HG03108 (cell line): Measurements from ENCODE around the gene SRP9.
"Not testable (repeated sequence)": the region's sequence is repeated elsewhere in the genome, so short reads cannot be mapped to it uniquely, and the experiment has no call there.

Experiments
- ATAC-seq: cut with Tn5 transposase; IDR thresholded peaks from one replicate; pipeline ENCODE4 v1.9.1; 2021; ENCODE audit warnings: moderate library complexity; ENCODE audit not compliant: unreplicated experiment

The SRP9 gene

GRCh38 chr1:225755671-225756319 is 21.8 kb upstream of the SRP9 start:
- no peak for ATAC-seq

GRCh38 chr1:225757927-225758656 is 19.5 kb upstream of the SRP9 start:
- no peak for ATAC-seq

GRCh38 chr1:225759972-225760371 is 17.7 kb upstream of the SRP9 start:
- not testable (repeated sequence) for ATAC-seq

- ATAC-seq: no peak
Observed at GRCh38 chr1:225760531-225760930, 17.1 kb upstream of the SRP9 start.

GRCh38 chr1:225761395-225761794 is 16.2 kb upstream of the SRP9 start:
- not testable (repeated sequence) for ATAC-seq

GRCh38 chr1:225762002-225762441 is 15.6 kb upstream of the SRP9 start:
- ATAC-seq: no peak

- ATAC-seq: no peak
Observed at GRCh38 chr1:225762444-225762843, 15.2 kb upstream of the SRP9 start.

GRCh38 chr1:225763716-225764548 is 13.7 kb upstream of the SRP9 start:
- ATAC-seq: no peak

- no peak for ATAC-seq
Observed at GRCh38 chr1:225765982-225766674, 11.5 kb upstream of the SRP9 start.

GRCh38 chr1:225766967-225767633 is 10.5 kb upstream of the SRP9 start:
- no peak for ATAC-seq

- ATAC-seq: no peak
Observed at GRCh38 chr1:225767634-225768540, 9.7 kb upstream of the SRP9 start.

- no peak for ATAC-seq
Observed at GRCh38 chr1:225768662-225769426, 8.8 kb upstream of the SRP9 start.

- no peak for ATAC-seq
Observed at GRCh38 chr1:225769687-225770086, 7.9 kb upstream of the SRP9 start.

GRCh38 chr1:225770561-225771248 is 6.9 kb upstream of the SRP9 start:
- ATAC-seq: no peak

- no peak for ATAC-seq
Observed at GRCh38 chr1:225771661-225772322, 5.8 kb upstream of the SRP9 start.

- ATAC-seq: peak; percentile 54
Observed at GRCh38 chr1:225772323-225772768, 5.3 kb upstream of the SRP9 start.

GRCh38 chr1:225772848-225773247 is 4.8 kb upstream of the SRP9 start:
- ATAC-seq: no peak
